Endothelial cell of umbilical vein (primary cell): ENCODE data around the gene SUCLG1. TPM values are rescaled to one million over a fixed set of nuclear protein-coding genes. Genes with fewer than 3 reads are reported as not detected.

ENCODE experiments used
- BruUV-seq: library from RNA; stranded (reverse); fragments of 400-500 nt; replicated peaks from 2 replicates; lab custom pipeline; 2021; lab: Mats Ljungman, UMichigan
- CTCF ChIA-PET: fragments of 300-600, 350-600 bp; sonication (Branson Sonifier 250); formaldehyde crosslinking; loops from one replicate; lab custom pipeline; 2021; ENCODE audit warnings: antibody characterized with exemption, inconsistent platforms; lab: Charles Lee
- POLR2A ChIA-PET: fragments of 300-600, 350-600 bp; sonication (Branson Sonifier 250); formaldehyde crosslinking; loops from one replicate; lab custom pipeline; 2021; ENCODE audit warnings: antibody characterized with exemption, inconsistent platforms; lab: Charles Lee
- DNase-seq: peaks from one replicate; pipeline ENCODE4 v3.0.0-alpha.2; 2011; ENCODE audit warnings: low read depth, low spot score
- FAIRE-seq: peaks from 2 replicates; lab custom pipeline; 2011; peaks lifted over from hg19 to GRCh38; lab: Jason Lieb, UNC
- H2AFZ ChIP-seq: 2 replicates; pipeline ENCODE4 v1.6.0; 2012; ENCODE audit warnings: low read depth, low read length, control low read depth, inconsistent platforms
- H3K27ac ChIP-seq: 2 replicates; pipeline ENCODE4 v1.5.1; 2011; ENCODE audit warnings: low read depth, mild to moderate bottlenecking, control low read depth, low read length, moderate library complexity; ENCODE audit not compliant: insufficient read depth
- H3K27me3 ChIP-seq, 2 experiments: 2 replicates each; pipeline versions ENCODE4 v1.6.0 to v1.6.1; 2011; ENCODE audit warnings: low read length in 2 of 2, mixed read lengths in 1 of 2; ENCODE audit not compliant: control insufficient read depth in 2 of 2, insufficient read depth in 2 of 2
- H3K36me3 ChIP-seq, 2 experiments: 2 replicates in 1 of 2; 3 replicates in 1 of 2; pipeline ENCODE4 v1.5.1; 2011; ENCODE audit warnings: low read length in 2 of 2, mild to moderate bottlenecking in 1 of 2, moderate library complexity in 1 of 2; ENCODE audit not compliant: control insufficient read depth in 2 of 2, insufficient read depth in 2 of 2; ENCODE audit errors: extremely low read depth in 1 of 2
- H3K4me1 ChIP-seq: 3 replicates; pipeline ENCODE4 v1.5.1; 2011; ENCODE audit warnings: mild to moderate bottlenecking, low read length; ENCODE audit not compliant: control insufficient read depth, insufficient read depth; ENCODE audit errors: extremely low read depth
- H3K4me2 ChIP-seq: 2 replicates; pipeline ENCODE4 v1.6.1; 2011; ENCODE audit warnings: low read length, control low read depth, mixed read lengths; ENCODE audit not compliant: insufficient read depth
- H3K4me3 ChIP-seq, 3 experiments: fragments of 200-600 bp in 1 of 3; sonication (generic), shearing (Covaris generic) in 1 of 3; replicated peaks in 1 of 3; 2 replicates each; pipeline ENCODE4 v1.5.1; 2011 to 2016; ENCODE audit warnings: control low read depth in 3 of 3, low read length in 3 of 3, mild to moderate bottlenecking in 2 of 3, inconsistent platforms in 1 of 3, low read depth in 1 of 3, moderate library complexity in 1 of 3; ENCODE audit not compliant: insufficient read depth in 1 of 3
- H3K79me2 ChIP-seq: 2 replicates; pipeline ENCODE4 v1.6.0; 2012; ENCODE audit warnings: low read length, inconsistent platforms; ENCODE audit not compliant: control insufficient read depth, insufficient read depth
- H3K9ac ChIP-seq: replicated peaks from 2 replicates; pipeline ENCODE3; 2011; ENCODE audit warnings: low read length, control low read depth; ENCODE audit not compliant: insufficient read depth; ENCODE audit errors: extremely low read depth
- H3K9me1 ChIP-seq: replicated peaks from 3 replicates; pipeline ENCODE4 v1.6.0; 2011; ENCODE audit warnings: mild to moderate bottlenecking, low read length; ENCODE audit not compliant: control insufficient read depth, insufficient read depth; ENCODE audit errors: extremely low read depth
- H3K9me3 ChIP-seq: replicated peaks from 2 replicates; pipeline ENCODE4 v1.5.1; 2012; ENCODE audit warnings: low read length, inconsistent platforms; ENCODE audit not compliant: control insufficient read depth, insufficient read depth
- H4K20me1 ChIP-seq: replicated peaks from 2 replicates; pipeline ENCODE3; 2011; ENCODE audit warnings: mild to moderate bottlenecking, low read length; ENCODE audit not compliant: control insufficient read depth, insufficient read depth; ENCODE audit errors: extremely low read depth
- EZH2 ChIP-seq: IDR thresholded peaks from 2 replicates; pipeline ENCODE4 v1.6.1; 2012; ENCODE audit warnings: borderline replicate concordance, low read depth, mild to moderate bottlenecking, moderate library complexity, low read length, inconsistent platforms; ENCODE audit not compliant: severe bottlenecking
- FOS ChIP-seq: IDR thresholded peaks from 2 replicates; pipeline ENCODE4 v1.6.1; 2011; ENCODE audit warnings: mild to moderate bottlenecking, low read length, moderate library complexity, borderline replicate concordance; ENCODE audit not compliant: insufficient read depth
- GATA2 ChIP-seq: IDR thresholded peaks from 2 replicates; pipeline ENCODE4 v1.7.0; 2011; ENCODE audit warnings: low read depth, mild to moderate bottlenecking, moderate library complexity, mixed read lengths, low read length; ENCODE audit not compliant: insufficient read length, insufficient read depth
- JUN ChIP-seq: IDR thresholded peaks from 2 replicates; pipeline ENCODE4 v1.6.1; 2011; ENCODE audit warnings: borderline replicate concordance, low read depth; ENCODE audit not compliant: insufficient read length, insufficient read depth
- MYC ChIP-seq: IDR thresholded peaks from one replicate; pipeline ENCODE4 v1.6.1; 2011; ENCODE audit warnings: mild to moderate bottlenecking, low read depth, low read length
- POLR2A ChIP-seq: IDR thresholded peaks from 2 replicates; pipeline ENCODE4 v1.6.1; 2012; ENCODE audit warnings: low read depth, mild to moderate bottlenecking, control low read depth, low read length
- POLR2AphosphoS5 ChIP-seq: IDR thresholded peaks from 2 replicates; pipeline ENCODE4 v1.6.1; 2012; ENCODE audit warnings: low read depth, mild to moderate bottlenecking, control low read depth, low read length, moderate library complexity; ENCODE audit not compliant: insufficient read depth
- dilution Hi-C: fragments of 300-500 bp; cut with MboI; formaldehyde crosslinking; loops from one replicate; pipeline ENCODE4 v1.15.0; 2019; ENCODE audit warnings: low sequenced_read_pairs; ENCODE audit not compliant: extremely low pct_ligation_motif_present
- intact Hi-C: fragments of 100-400 bp; cut with micrococcal nuclease; formaldehyde crosslinking; loops from one replicate; pipeline ENCODE4 v1.10.0; 2022
- polyA plus RNA-seq, 4 experiments: library from polyadenylated mRNA; depleted of rRNA in 3 of 4; stranded (reverse) in 3 of 4; unstranded in 1 of 4; fragments of >200 nt; gene quantifications; 2 replicates each; pipeline versions ENCODE4 v1.2.1 to v1.2.3, GENCODE V29; 2011 to 2012; ENCODE audit warnings: missing spikeins in 1 of 4
- total RNA-seq: library from RNA; stranded (reverse); gene quantifications from 2 replicates; pipeline ENCODE4 v1.2.3, GENCODE V29; 2021
- TF ChIP-seq, protein P1 (sequence below), 2 donors: IDR thresholded peaks; 1 replicate in 1 of 2; 2 replicates in 1 of 2; pipeline ENCODE4 v1.5.1; 2011; ENCODE audit warnings: low read length in 2 of 2, mild to moderate bottlenecking in 2 of 2, moderate library complexity in 2 of 2, control low read depth in 1 of 2, inconsistent platforms in 1 of 2, low read depth in 1 of 2; ENCODE audit not compliant: insufficient read depth in 1 of 2; ENCODE audit errors: extremely low read depth in 1 of 2
- TF ChIP-seq, protein P2 (sequence below): IDR thresholded peaks from 2 replicates; pipeline ENCODE4 v1.6.1; 2011; ENCODE audit not compliant: insufficient read depth, insufficient read length

Gene SUCLG1
- total and polyA plus RNA-seq, 2 donors (not counting 3 experiments of a cell fraction or from before 2014, with no cell fraction given) = 31.7 to 59.2 TPM

- Histone ChIP-seq H3K9ac (no peak overlapping the region), H3K4me1 (peaks cover 11% of the 10 kb centered on the region), H3K9me3 (no peaks in the 10 kb centered on the region), H3K4me3 (no peak overlapping the region), H3K27ac (no peak overlapping the region), H3K4me2 (peak overlapping the region; percentile 97), H4K20me1 (no peaks in the 10 kb centered on the region), H2AFZ (no peak overlapping the region), H3K9me1 (no peaks in the 10 kb centered on the region), H3K36me3 (no peaks in the 10 kb centered on the region), H3K27me3 (no peaks in the 10 kb centered on the region), H3K79me2 (peaks cover 44% of the 10 kb centered on the region)
- CTCF ChIA-PET = no interaction called here
- FAIRE-seq (no peak), DNase-seq (no peak)
- POLR2A ChIA-PET = no interaction called here
- no TSS peak for BruUV-seq
- dilution Hi-C loops (no loop called here), intact Hi-C loops (loop anchor here (5.0 kb wide), 1 partner anchor 425 kb away; the partner anchor contains the start of gene TRABD2A)
- TF ChIP-seq, protein P1, sequence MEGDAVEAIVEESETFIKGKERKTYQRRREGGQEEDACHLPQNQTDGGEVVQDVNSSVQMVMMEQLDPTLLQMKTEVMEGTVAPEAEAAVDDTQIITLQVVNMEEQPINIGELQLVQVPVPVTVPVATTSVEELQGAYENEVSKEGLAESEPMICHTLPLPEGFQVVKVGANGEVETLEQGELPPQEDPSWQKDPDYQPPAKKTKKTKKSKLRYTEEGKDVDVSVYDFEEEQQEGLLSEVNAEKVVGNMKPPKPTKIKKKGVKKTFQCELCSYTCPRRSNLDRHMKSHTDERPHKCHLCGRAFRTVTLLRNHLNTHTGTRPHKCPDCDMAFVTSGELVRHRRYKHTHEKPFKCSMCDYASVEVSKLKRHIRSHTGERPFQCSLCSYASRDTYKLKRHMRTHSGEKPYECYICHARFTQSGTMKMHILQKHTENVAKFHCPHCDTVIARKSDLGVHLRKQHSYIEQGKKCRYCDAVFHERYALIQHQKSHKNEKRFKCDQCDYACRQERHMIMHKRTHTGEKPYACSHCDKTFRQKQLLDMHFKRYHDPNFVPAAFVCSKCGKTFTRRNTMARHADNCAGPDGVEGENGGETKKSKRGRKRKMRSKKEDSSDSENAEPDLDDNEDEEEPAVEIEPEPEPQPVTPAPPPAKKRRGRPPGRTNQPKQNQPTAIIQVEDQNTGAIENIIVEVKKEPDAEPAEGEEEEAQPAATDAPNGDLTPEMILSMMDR (IDR thresholded peaks at IDR 0.05; ENCODE audit: extremely low read depth in 1 of 2, insufficient read depth in 1 of 2, low read depth in 1 of 2, low read length in 2 of 2) = no peak
- TF ChIP-seq JUN (no peak), POLR2A (no peak), FOS (no peak)
Observed at GRCh38 chr2:84457686-84458085, 1.4 kb downstream of the SUCLG1 start.

DNA sequence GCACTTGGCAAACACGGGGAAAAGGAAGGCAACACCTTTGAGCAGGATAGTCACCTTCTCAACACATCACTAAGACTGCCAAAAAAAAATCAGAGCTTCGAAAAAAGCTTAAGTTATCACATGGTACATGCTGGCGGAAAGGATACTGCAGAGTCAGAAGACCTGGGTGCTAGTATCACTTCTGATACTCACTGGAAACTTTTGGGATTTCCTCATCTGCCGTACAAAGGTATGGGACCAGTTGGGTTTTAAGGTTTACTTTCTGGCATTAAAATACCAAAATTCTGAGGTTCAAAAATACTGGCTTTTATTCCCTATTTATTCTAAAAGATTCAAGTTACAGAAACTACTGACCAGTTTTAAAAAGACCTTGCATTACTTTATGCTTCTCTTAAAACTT is 2.9 kb downstream of the SUCLG1 start:
- POLR2A ChIA-PET = no interaction called here
- Histone ChIP-seq H3K27ac (no peak overlapping the region), H3K9me3 (no peaks in the 10 kb centered on the region), H3K4me2 (no peak overlapping the region), H3K9ac (no peak overlapping the region), H3K27me3 (no peaks in the 10 kb centered on the region), H3K4me3 (no peak overlapping the region), H2AFZ (no peak overlapping the region), H4K20me1 (no peaks in the 10 kb centered on the region), H3K4me1 (peaks cover 11% of the 10 kb centered on the region), H3K9me1 (no peaks in the 10 kb centered on the region), H3K79me2 (peaks cover 55% of the 10 kb centered on the region), H3K36me3 (no peaks in the 10 kb centered on the region)
- BruUV-seq = no TSS peak
- DNase-seq (no peak), FAIRE-seq (no peak)
- TF ChIP-seq FOS (no peak), JUN (no peak), GATA2 (no peak), EZH2 (no peak), POLR2A (no peak), POLR2AphosphoS5 (no peak), MYC (no peak)
- TF ChIP-seq, protein P1 (IDR thresholded peaks at IDR 0.05; ENCODE audit: extremely low read depth in 1 of 2, insufficient read depth in 1 of 2, low read depth in 1 of 2, low read length in 2 of 2) = no peak
- TF ChIP-seq, protein P2, sequence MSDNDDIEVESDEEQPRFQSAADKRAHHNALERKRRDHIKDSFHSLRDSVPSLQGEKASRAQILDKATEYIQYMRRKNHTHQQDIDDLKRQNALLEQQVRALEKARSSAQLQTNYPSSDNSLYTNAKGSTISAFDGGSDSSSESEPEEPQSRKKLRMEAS = no peak
- CTCF ChIA-PET = no interaction called here
- dilution Hi-C loops (no loop called here), intact Hi-C loops (loop anchor here (5.0 kb wide), 1 partner anchor 426 kb away; the partner anchor contains the start of gene TRABD2A)
